ENCODE results near the gene NAT9.

The NAT9 gene

GRCh38 chr17:74728033-74728701, 48.0 kb downstream of the NAT9 start:
- no peak for DNase-seq

DNA sequence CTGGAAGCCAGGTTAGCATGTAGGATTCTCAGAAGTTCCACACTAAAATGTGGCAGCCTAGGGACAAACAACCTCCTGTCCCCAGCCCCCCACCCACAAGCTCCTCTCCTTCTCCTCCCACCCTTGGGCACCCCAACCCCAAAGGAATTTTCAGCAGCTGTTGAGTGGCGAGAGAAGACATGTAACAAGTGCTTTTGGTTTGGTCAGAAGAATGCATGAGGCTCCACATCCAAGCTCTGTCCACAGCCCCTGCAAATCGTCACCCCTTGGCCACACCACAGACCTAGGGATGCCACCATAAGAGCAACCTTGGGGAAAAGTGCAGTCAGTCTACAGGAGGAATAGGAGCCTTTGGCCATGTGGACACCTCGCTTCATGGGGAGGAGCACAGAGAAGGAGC, 51.0 kb downstream of the NAT9 start:
- DNase-seq: no peak

- no peak for DNase-seq
Measured at GRCh38 chr17:74723891-74724290, 52.3 kb downstream of the NAT9 start.

DNA sequence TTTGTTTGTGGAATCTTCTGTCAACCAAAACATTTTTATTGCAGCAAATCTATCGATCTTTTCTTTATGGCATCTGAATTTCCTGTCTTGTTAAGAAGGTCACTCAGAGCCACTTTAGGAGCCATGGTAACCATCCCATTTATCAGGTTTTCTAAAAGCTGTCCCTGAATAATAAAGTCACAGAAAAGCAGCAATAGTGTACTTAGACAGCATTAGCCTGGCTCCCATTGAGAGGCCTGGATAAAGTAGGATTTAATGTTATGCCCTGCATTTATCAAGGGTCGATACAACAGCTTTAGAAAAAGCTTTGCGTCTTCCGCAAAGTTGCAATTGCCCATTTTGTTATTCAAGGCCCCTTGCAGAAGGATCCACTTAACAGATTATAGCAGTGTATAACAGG, 53.4 kb downstream of the NAT9 start:
- DNase-seq: no peak

Data from activated CD4-positive, alpha-beta T cell treated with anti-CD3 and anti-CD28 coated beads, Interleukin-2, amount 50 U/mL, for 4 hours (primary cell).